ENCODE results near the gene NFKBIZ.

Gene NFKBIZ

GRCh38 chr3:101896083-101896757 lies 46.9 kb downstream of the NFKBIZ start:
- Histone ChIP-seq H3K9me3 (ENCODE audit: insufficient read depth, low read length) (peaks cover 2% of the 10 kb centered on the region; the same call in 1 of the 2 replicates), H3K36me3 (ENCODE audit: insufficient read depth, insufficient read length, low read length) (no peaks in the 10 kb centered on the region), H3K4me1 (ENCODE audit: insufficient read depth, insufficient read length) (no peaks in the 10 kb centered on the region), H3K27me3 (ENCODE audit: insufficient read depth, insufficient read length) (no peaks in the 10 kb centered on the region), H3K9ac (ENCODE audit: insufficient read length, low read depth) (no peak overlapping the region), H3K4me3 (ENCODE audit: insufficient read length, low read depth) (no peak overlapping the region)
- TF ChIP-seq YY1 (IDR thresholded peaks at IDR 0.05; ENCODE audit: insufficient read depth, insufficient read length), result no peak
- DNase-seq (ENCODE audit: low read depth, low spot score), result no peak

GRCh38 chr3:101897013-101897412 lies 47.7 kb downstream of the NFKBIZ start:
- TF ChIP-seq YY1 (IDR thresholded peaks at IDR 0.05; ENCODE audit: insufficient read depth, insufficient read length) (no peak), ZNF274 (IDR thresholded peaks at IDR 0.05; ENCODE audit: low read depth, low read length) (no peak), SUZ12 (IDR thresholded peaks at IDR 0.05; ENCODE audit: extremely low read depth, insufficient read depth, insufficient read length) (no peak)
- Histone ChIP-seq H3K27me3 (ENCODE audit: insufficient read depth, insufficient read length) (no peaks in the 10 kb centered on the region), H3K4me1 (ENCODE audit: insufficient read depth, insufficient read length) (no peaks in the 10 kb centered on the region), H3K4me3 (ENCODE audit: insufficient read length, low read depth) (no peak overlapping the region), H3K36me3 (ENCODE audit: insufficient read depth, insufficient read length, low read length) (no peaks in the 10 kb centered on the region), H3K9ac (ENCODE audit: insufficient read length, low read depth) (no peak overlapping the region), H3K9me3 (ENCODE audit: insufficient read depth, low read length) (no peaks in the 10 kb centered on the region)
- DNase-seq (ENCODE audit: low read depth, low spot score), result no peak

GRCh38 chr3:101898039-101898438 lies 48.7 kb downstream of the NFKBIZ start:
- DNase-seq (ENCODE audit: low read depth, low spot score), result no peak
- no peak for TF ChIP-seq YY1 (IDR thresholded peaks at IDR 0.05; ENCODE audit: insufficient read depth, insufficient read length)
- no peak for TF ChIP-seq ZNF274 (IDR thresholded peaks at IDR 0.05; ENCODE audit: low read depth, low read length)
- no peak for TF ChIP-seq SUZ12 (IDR thresholded peaks at IDR 0.05; ENCODE audit: extremely low read depth, insufficient read depth, insufficient read length)
- Histone ChIP-seq H3K9me3 (ENCODE audit: insufficient read depth, low read length) (no peaks in the 10 kb centered on the region), H3K27me3 (ENCODE audit: insufficient read depth, insufficient read length) (no peaks in the 10 kb centered on the region), H3K36me3 (ENCODE audit: insufficient read depth, insufficient read length, low read length) (no peaks in the 10 kb centered on the region), H3K9ac (ENCODE audit: insufficient read length, low read depth) (no peak overlapping the region), H3K4me1 (ENCODE audit: insufficient read depth, insufficient read length) (no peaks in the 10 kb centered on the region), H3K4me3 (ENCODE audit: insufficient read length, low read depth) (no peak overlapping the region)

- TF ChIP-seq SUZ12 (IDR thresholded peaks at IDR 0.05; ENCODE audit: extremely low read depth, insufficient read depth, insufficient read length) (no peak), ZNF274 (IDR thresholded peaks at IDR 0.05; ENCODE audit: low read depth, low read length) (no peak), YY1 (IDR thresholded peaks at IDR 0.05; ENCODE audit: insufficient read depth, insufficient read length) (no peak)
- Histone ChIP-seq H3K4me1 (ENCODE audit: insufficient read depth, insufficient read length) (no peaks in the 10 kb centered on the region), H3K36me3 (ENCODE audit: insufficient read depth, insufficient read length, low read length) (no peaks in the 10 kb centered on the region), H3K9ac (ENCODE audit: insufficient read length, low read depth) (no peak overlapping the region), H3K9me3 (ENCODE audit: insufficient read depth, low read length) (no peaks in the 10 kb centered on the region), H3K4me3 (ENCODE audit: insufficient read length, low read depth) (no peak overlapping the region), H3K27me3 (ENCODE audit: insufficient read depth, insufficient read length) (no peaks in the 10 kb centered on the region)
- no peak for DNase-seq (ENCODE audit: low read depth, low spot score)
Observed at GRCh38 chr3:101898752-101899169, 49.4 kb downstream of the NFKBIZ start.

- DNase-seq (ENCODE audit: low read depth, low spot score), result no peak
- H3K9ac ChIP-seq (ENCODE audit: insufficient read length, low read depth), result no peak overlapping the region
- no peaks in the 10 kb centered on the region for H3K36me3 ChIP-seq (ENCODE audit: insufficient read depth, insufficient read length, low read length)
- no peaks in the 10 kb centered on the region for H3K4me1 ChIP-seq (ENCODE audit: insufficient read depth, insufficient read length)
- no peaks in the 10 kb centered on the region for H3K9me3 ChIP-seq (ENCODE audit: insufficient read depth, low read length)
- H3K4me3 ChIP-seq (ENCODE audit: insufficient read length, low read depth), result no peak overlapping the region
- TF ChIP-seq YY1 (IDR thresholded peaks at IDR 0.05; ENCODE audit: insufficient read depth, insufficient read length), result no peak
- H3K27me3 ChIP-seq (ENCODE audit: insufficient read depth, insufficient read length), result no peaks in the 10 kb centered on the region
Observed at GRCh38 chr3:101900316-101900715, 51.0 kb downstream of the NFKBIZ start.

DNA sequence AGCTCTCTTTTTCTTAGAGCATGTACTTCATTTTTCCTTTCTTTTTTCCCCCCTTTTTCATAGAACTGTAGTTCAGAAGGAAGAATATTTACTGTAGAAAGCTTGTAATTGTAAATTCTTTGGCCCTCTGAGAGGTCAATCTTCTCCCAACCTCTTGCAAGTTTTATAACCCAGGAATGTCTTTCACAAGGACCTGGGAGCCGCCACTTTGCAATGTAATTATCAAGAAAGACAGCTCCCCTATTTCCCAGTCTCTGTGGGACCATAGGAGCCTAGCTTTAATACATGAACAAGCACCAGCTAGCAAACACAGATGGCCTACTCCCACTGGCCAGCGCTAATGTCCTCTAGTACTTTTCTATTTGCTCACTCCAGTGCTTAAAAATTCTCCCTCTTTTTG lies 51.4 kb downstream of the NFKBIZ start:
- Histone ChIP-seq H3K36me3 (ENCODE audit: insufficient read depth, insufficient read length, low read length) (no peaks in the 10 kb centered on the region), H3K4me1 (ENCODE audit: insufficient read depth, insufficient read length) (no peaks in the 10 kb centered on the region), H3K9me3 (ENCODE audit: insufficient read depth, low read length) (no peaks in the 10 kb centered on the region), H3K27me3 (ENCODE audit: insufficient read depth, insufficient read length) (no peaks in the 10 kb centered on the region), H3K9ac (ENCODE audit: insufficient read length, low read depth) (no peak overlapping the region), H3K4me3 (ENCODE audit: insufficient read length, low read depth) (no peak overlapping the region)
- DNase-seq (ENCODE audit: low read depth, low spot score), result no peak
- TF ChIP-seq YY1 (IDR thresholded peaks at IDR 0.05; ENCODE audit: insufficient read depth, insufficient read length), result no peak
- no peak for TF ChIP-seq SUZ12 (IDR thresholded peaks at IDR 0.05; ENCODE audit: extremely low read depth, insufficient read depth, insufficient read length)
- no peak for TF ChIP-seq ZNF274 (IDR thresholded peaks at IDR 0.05; ENCODE audit: low read depth, low read length)

- no peak for TF ChIP-seq YY1 (IDR thresholded peaks at IDR 0.05; ENCODE audit: insufficient read depth, insufficient read length)
- no peak for TF ChIP-seq SUZ12 (IDR thresholded peaks at IDR 0.05; ENCODE audit: extremely low read depth, insufficient read depth, insufficient read length)
- TF ChIP-seq ZNF274 (IDR thresholded peaks at IDR 0.05; ENCODE audit: low read depth, low read length), result no peak
- Histone ChIP-seq H3K27me3 (ENCODE audit: insufficient read depth, insufficient read length) (no peaks in the 10 kb centered on the region), H3K36me3 (ENCODE audit: insufficient read depth, insufficient read length, low read length) (no peaks in the 10 kb centered on the region), H3K4me1 (ENCODE audit: insufficient read depth, insufficient read length) (no peaks in the 10 kb centered on the region), H3K9ac (ENCODE audit: insufficient read length, low read depth) (no peak overlapping the region), H3K4me3 (ENCODE audit: insufficient read length, low read depth) (no peak overlapping the region), H3K9me3 (ENCODE audit: insufficient read depth, low read length) (no peaks in the 10 kb centered on the region)
- DNase-seq (ENCODE audit: low read depth, low spot score), result no peak
Observed at GRCh38 chr3:101902041-101902440, 52.7 kb downstream of the NFKBIZ start.

Measured in NT2/D1 (cell line).